PC-3 (cell line): ENCODE results near the gene NUMA1. TPM values are rescaled to one million over a fixed set of nuclear protein-coding genes. Genes with fewer than 3 reads are reported as not detected.

ENCODE experiments used
- ATAC-seq: fragments of 200-7000 bp; cut with Tn5 transposase; 2 replicates; pipeline ENCODE4 v1.9.1; 2020; ENCODE audit warnings: mild to moderate bottlenecking, moderate library complexity
- BruUV-seq: library from RNA; stranded (reverse); fragments of 400-500 nt; replicated peaks from 2 replicates; lab custom pipeline; 2021; lab: Mats Ljungman, UMichigan
- CTCF ChIA-PET: fragments of 300-600 bp; sonication (Branson Sonifier 250); formaldehyde crosslinking; loops from one replicate; lab custom pipeline; 2022; ENCODE audit warnings: antibody characterized with exemption; lab: Charles Lee
- POLR2A ChIA-PET: fragments of 300-600 bp; sonication (Branson Sonifier 250); formaldehyde crosslinking; loops from one replicate; lab custom pipeline; 2022; ENCODE audit warnings: antibody characterized with exemption; ENCODE audit not compliant: unreplicated experiment; lab: Charles Lee
- DNase-seq: peaks from one replicate; pipeline ENCODE4 v3.0.0-alpha.2; 2015
- H2AFZ ChIP-seq: fragments of 300-600 bp; sonication (generic); 2 replicates; pipeline ENCODE4 v1.6.0; 2016; ENCODE audit warnings: antibody characterized with exemption, low read length
- H3F3A ChIP-seq: fragments of 300-600 bp; sonication (generic); one replicate; pipeline ENCODE4 v1.6.0; 2017; ENCODE audit warnings: antibody characterized with exemption, low read length, control low read depth, mild to moderate bottlenecking; ENCODE audit not compliant: unreplicated experiment
- H3K27ac ChIP-seq: fragments of 300-600 bp; sonication (generic); 2 replicates; pipeline ENCODE4 v1.5.1; 2016; ENCODE audit warnings: mild to moderate bottlenecking, low read length
- H3K27me3 ChIP-seq: fragments of 300-600 bp; sonication (generic); 2 replicates; pipeline ENCODE4 v1.6.1; 2016; ENCODE audit warnings: low read length, mixed read lengths
- H3K36me3 ChIP-seq: fragments of 300-600 bp; sonication (generic); 2 replicates; pipeline ENCODE4 v1.6.1; 2016; ENCODE audit warnings: low read depth, mixed run types, low read length, mixed read lengths
- H3K4me1 ChIP-seq: fragments of 300-600 bp; sonication (generic); 2 replicates; pipeline ENCODE4 v1.5.1; 2016; ENCODE audit warnings: low read length; ENCODE audit not compliant: insufficient read depth
- H3K4me2 ChIP-seq: fragments of 300-600 bp; sonication (generic); 2 replicates; pipeline ENCODE4 v1.6.0; 2016; ENCODE audit warnings: low read length
- H3K4me3 ChIP-seq: fragments of 300-600 bp; sonication (generic); 2 replicates; pipeline ENCODE4 v1.5.1; 2016; ENCODE audit warnings: mild to moderate bottlenecking, low read length, mixed read lengths
- H3K79me2 ChIP-seq: fragments of 300-600 bp; sonication (generic); 2 replicates; pipeline ENCODE4 v1.6.1; 2017; ENCODE audit warnings: low read length, mixed read lengths
- H3K9ac ChIP-seq: fragments of 300-600 bp; sonication (generic); 2 replicates; pipeline ENCODE4 v1.6.0; 2016; ENCODE audit warnings: mild to moderate bottlenecking, low read length
- H3K9me2 ChIP-seq: fragments of 300-600 bp; sonication (generic); replicated peaks from 2 replicates; pipeline ENCODE4 v1.6.1; 2016; ENCODE audit warnings: mixed run types, low read length, mixed read lengths
- H3K9me3 ChIP-seq: fragments of 300-600 bp; sonication (generic); 2 replicates; pipeline ENCODE4 v1.6.1; 2016; ENCODE audit warnings: low read length, mixed read lengths
- H4K20me1 ChIP-seq: fragments of 300-600 bp; sonication (generic); 2 replicates; pipeline ENCODE4 v1.6.1; 2016; ENCODE audit warnings: low read length, mixed read lengths
- CTCF ChIP-seq: fragments of 300-600 bp; sonication (generic); conservative IDR thresholded peaks from 2 replicates; pipeline ENCODE4 v1.5.1; 2017; ENCODE audit warnings: antibody characterized with exemption, low read depth, mild to moderate bottlenecking, low read length
- EZH2 ChIP-seq: fragments of 300-600 bp; sonication (generic); IDR thresholded peaks from one replicate; pipeline ENCODE4 v1.6.1; 2017; ENCODE audit warnings: antibody characterized with exemption, mild to moderate bottlenecking, low read length; ENCODE audit not compliant: unreplicated experiment
- EZH2phosphoT487 ChIP-seq: fragments of 300-600 bp; sonication (generic); IDR thresholded peaks from 2 replicates; pipeline ENCODE4 v1.6.1; 2018; ENCODE audit warnings: mild to moderate bottlenecking, antibody characterized with exemption, low read length, borderline replicate concordance
- intact Hi-C: fragments of 100-400 bp; cut with micrococcal nuclease; formaldehyde crosslinking; loops from 2 replicates; pipeline ENCODE4 v1.9.0; 2023
- total RNA-seq: library from RNA; depleted of rRNA; stranded (reverse); fragments of >200 nt; gene quantifications from 2 replicates; pipeline ENCODE4 v1.2.3, GENCODE V29; 2014

The NUMA1 gene
- total RNA-seq, 1 experiment from 2014 or later, result 145 TPM

GRCh38 chr11:71963468-71963867, 116.9 kb downstream of the NUMA1 start:
- peaks cover 6% of the 10 kb centered on the region; the same call in 1 of the 2 replicates for H3K79me2 ChIP-seq
- H3F3A ChIP-seq, result no peaks in the 10 kb centered on the region
- H3K27me3 ChIP-seq, result no peaks in the 10 kb centered on the region
- H3K36me3 ChIP-seq, result peaks cover 30% of the 10 kb centered on the region
- H3K9me2 ChIP-seq, result no peaks in the 10 kb centered on the region
- POLR2A ChIA-PET, result no interaction called here
- ATAC-seq (no peak), DNase-seq (no peak)
- TF ChIP-seq EZH2phosphoT487 (no peak), EZH2 (no peak), CTCF (no peak)
- no peak overlapping the region for H3K4me3 ChIP-seq
- no peak overlapping the region for H3K27ac ChIP-seq
- H3K9ac ChIP-seq, result no peak overlapping the region
- no peaks in the 10 kb centered on the region for H4K20me1 ChIP-seq
- CTCF ChIA-PET, result no interaction called here
- no peak overlapping the region for H3K4me2 ChIP-seq
- intact Hi-C loops, result no loop called here
- H3K9me3 ChIP-seq, result no peaks in the 10 kb centered on the region
- no TSS peak for BruUV-seq
- no peak overlapping the region for H2AFZ ChIP-seq
- peaks cover 12% of the 10 kb centered on the region for H3K4me1 ChIP-seq

GRCh38 chr11:71962428-71963038, 117.8 kb downstream of the NUMA1 start:
- no peak overlapping the region for H3K9ac ChIP-seq
- BruUV-seq, result no TSS peak
- H3K36me3 ChIP-seq, result peaks cover 24% of the 10 kb centered on the region
- H4K20me1 ChIP-seq, result no peaks in the 10 kb centered on the region
- DNase-seq, result peak; percentile 27
- intact Hi-C loops, result no loop called here
- H3K4me2 ChIP-seq, result no peak overlapping the region
- H3K9me2 ChIP-seq, result no peaks in the 10 kb centered on the region
- H3K4me1 ChIP-seq, result peaks cover 12% of the 10 kb centered on the region
- no peak for TF ChIP-seq CTCF
- TF ChIP-seq EZH2phosphoT487, result no peak
- no peak for TF ChIP-seq EZH2
- no peaks in the 10 kb centered on the region for H3K9me3 ChIP-seq
- ChIA-PET POLR2A (no interaction called here), CTCF (no interaction called here)
- peak; percentile 50 for ATAC-seq
- H3K79me2 ChIP-seq, result peaks cover 6% of the 10 kb centered on the region; the same call in 1 of the 2 replicates
- no peak overlapping the region for H3K4me3 ChIP-seq
- H2AFZ ChIP-seq, result no peak overlapping the region
- H3F3A ChIP-seq, result no peaks in the 10 kb centered on the region
- H3K27me3 ChIP-seq, result no peaks in the 10 kb centered on the region
- peak overlapping the region; percentile 44 for H3K27ac ChIP-seq

- ChIA-PET CTCF (interaction anchor here (0.5 kb wide), 1 partner anchor 21 kb away, joined by 3 read pairs; no protein-coding TSS in a partner anchor), POLR2A (no interaction called here)
- no peaks in the 10 kb centered on the region for H4K20me1 ChIP-seq
- H3K27ac ChIP-seq, result no peak overlapping the region
- no peaks in the 10 kb centered on the region for H3K9me3 ChIP-seq
- no peaks in the 10 kb centered on the region for H3K9me2 ChIP-seq
- TF ChIP-seq EZH2phosphoT487, result no peak
- no peak for TF ChIP-seq EZH2
- no peak for TF ChIP-seq CTCF
- DNase-seq (no peak), ATAC-seq (no peak)
- H3K4me2 ChIP-seq, result no peak overlapping the region
- H3K27me3 ChIP-seq, result no peaks in the 10 kb centered on the region
- BruUV-seq, result no TSS peak
- intact Hi-C loops, result no loop called here
- no peaks in the 10 kb centered on the region for H3K4me1 ChIP-seq
- no peak overlapping the region for H2AFZ ChIP-seq
- peaks cover 50% of the 10 kb centered on the region for H3K79me2 ChIP-seq
- no peak overlapping the region for H3K9ac ChIP-seq
- H3K4me3 ChIP-seq, result no peak overlapping the region
- H3F3A ChIP-seq, result no peaks in the 10 kb centered on the region
- peaks cover 6% of the 10 kb centered on the region for H3K36me3 ChIP-seq
Measured at GRCh38 chr11:71955898-71956456, 124.4 kb downstream of the NUMA1 start.
